Mucosa of stomach (tissue), 1 donor: ENCODE measurements around the gene EPG5.
"Not testable (repeated sequence)": the region's sequence is repeated elsewhere in the genome, so short reads cannot be mapped to it uniquely, and the experiment has no call there.

Source experiments
- H3K27me3 ChIP-seq: one replicate; pipeline ENCODE4 v1.7.0; 2013; ENCODE audit warnings: mild to moderate bottlenecking, low read length; ENCODE audit not compliant: control insufficient read depth, insufficient read depth
- H3K36me3 ChIP-seq: one replicate; pipeline ENCODE4 v1.7.0; 2013; ENCODE audit warnings: low read length; ENCODE audit not compliant: control insufficient read depth, insufficient read depth
- H3K4me1 ChIP-seq: one replicate; pipeline ENCODE4 v1.7.0; 2013; ENCODE audit warnings: mild to moderate bottlenecking, low read length; ENCODE audit not compliant: control insufficient read depth, insufficient read depth
- H3K4me3 ChIP-seq: one replicate; pipeline ENCODE4 v1.7.0; 2013; ENCODE audit warnings: low read length
- H3K9ac ChIP-seq: one replicate; pipeline ENCODE4 v1.7.0; 2013; ENCODE audit warnings: mild to moderate bottlenecking, low read length, moderate library complexity
- H3K9me3 ChIP-seq: one replicate; pipeline ENCODE4 v1.7.0; 2013; ENCODE audit warnings: mild to moderate bottlenecking, low read length, moderate library complexity; ENCODE audit not compliant: control insufficient read depth
- donor health status: Pancreatic carcinoma.

Gene EPG5

DNA sequence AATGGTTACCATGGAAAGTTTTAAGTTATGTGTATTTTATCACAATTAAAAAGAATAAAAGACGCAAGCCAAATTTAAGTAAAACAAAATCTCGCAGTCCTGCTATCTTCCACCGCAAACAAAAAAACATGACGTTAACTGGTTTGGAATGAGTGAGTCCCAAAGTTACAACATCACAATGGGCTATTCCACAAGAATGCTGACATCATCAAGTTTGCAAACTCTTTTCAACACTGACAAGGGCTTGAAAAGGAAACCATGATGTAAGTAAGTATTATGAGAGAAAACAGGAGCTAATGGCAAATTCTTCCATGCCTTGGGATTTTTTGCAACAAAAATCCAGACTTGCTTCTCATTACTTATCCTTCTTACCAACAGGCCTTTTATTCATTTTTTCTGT lies 110.6 kb downstream of the EPG5 start:
- Histone ChIP-seq H3K27me3 (no peaks in the 10 kb centered on the region), H3K9ac (no peak overlapping the region), H3K4me1 (no peaks in the 10 kb centered on the region), H3K4me3 (no peak overlapping the region), H3K9me3 (no peaks in the 10 kb centered on the region), H3K36me3 (peaks cover 7% of the 10 kb centered on the region)

DNA sequence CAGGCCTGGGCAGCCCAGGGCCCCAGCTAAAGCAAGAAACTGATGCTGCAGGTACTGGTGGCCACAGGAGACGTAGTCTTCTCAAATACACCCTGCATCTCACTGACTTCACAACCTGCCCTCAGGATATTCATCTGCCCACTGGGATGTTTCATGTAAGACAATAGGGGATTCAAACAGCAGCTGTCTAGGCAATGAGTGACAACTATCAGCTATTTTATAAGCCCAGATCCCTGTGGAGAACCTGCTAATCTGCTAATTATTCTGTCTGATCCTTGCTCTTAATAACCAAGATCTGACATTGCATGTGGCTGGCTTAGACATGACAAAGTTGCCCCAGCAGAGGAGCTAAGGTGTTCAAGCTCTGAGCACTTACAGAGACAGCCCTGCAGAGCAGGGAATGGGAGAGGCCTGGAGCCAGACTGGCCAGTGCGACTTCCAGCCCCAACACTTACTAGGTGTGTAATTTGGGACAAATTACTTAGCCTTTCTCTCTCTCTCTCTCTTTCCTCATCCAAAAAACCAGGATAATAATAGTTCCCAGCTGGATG lies 113.0 kb downstream of the EPG5 start:
- peaks cover 10% of the 10 kb centered on the region for H3K36me3 ChIP-seq

DNA sequence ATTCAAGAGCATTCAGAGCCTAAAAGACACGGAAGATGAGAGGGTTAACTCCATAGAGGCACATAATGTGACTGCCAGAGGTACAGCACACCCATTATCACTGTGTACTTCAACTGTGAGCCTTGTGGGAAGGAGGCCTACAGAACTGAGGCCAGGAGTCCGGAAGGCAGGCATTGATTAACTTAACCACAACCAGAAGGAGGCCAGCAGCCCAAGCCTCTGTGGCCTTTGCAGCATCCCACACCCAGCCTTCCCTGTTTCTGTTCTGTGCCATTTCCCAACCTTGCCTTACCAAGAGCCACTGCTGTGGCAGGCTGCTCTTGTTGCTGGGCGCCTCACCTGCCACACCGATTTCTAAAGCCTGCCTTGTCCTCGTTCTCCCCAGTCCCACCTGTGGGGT lies 114.5 kb downstream of the EPG5 start:
- H3K9ac ChIP-seq = no peak overlapping the region
- H3K9me3 ChIP-seq = no peaks in the 10 kb centered on the region
- no peak overlapping the region for H3K4me3 ChIP-seq
- no peaks in the 10 kb centered on the region for H3K27me3 ChIP-seq
- H3K4me1 ChIP-seq = no peaks in the 10 kb centered on the region
- H3K36me3 ChIP-seq = peaks cover 5% of the 10 kb centered on the region

More for the DNA sequence above, 113.0 kb downstream of the EPG5 start:
- H3K27me3 ChIP-seq = no peaks in the 10 kb centered on the region
- H3K9me3 ChIP-seq = no peaks in the 10 kb centered on the region
- no peak overlapping the region for H3K4me3 ChIP-seq
- H3K4me1 ChIP-seq = no peaks in the 10 kb centered on the region
- no peak overlapping the region for H3K9ac ChIP-seq

DNA sequence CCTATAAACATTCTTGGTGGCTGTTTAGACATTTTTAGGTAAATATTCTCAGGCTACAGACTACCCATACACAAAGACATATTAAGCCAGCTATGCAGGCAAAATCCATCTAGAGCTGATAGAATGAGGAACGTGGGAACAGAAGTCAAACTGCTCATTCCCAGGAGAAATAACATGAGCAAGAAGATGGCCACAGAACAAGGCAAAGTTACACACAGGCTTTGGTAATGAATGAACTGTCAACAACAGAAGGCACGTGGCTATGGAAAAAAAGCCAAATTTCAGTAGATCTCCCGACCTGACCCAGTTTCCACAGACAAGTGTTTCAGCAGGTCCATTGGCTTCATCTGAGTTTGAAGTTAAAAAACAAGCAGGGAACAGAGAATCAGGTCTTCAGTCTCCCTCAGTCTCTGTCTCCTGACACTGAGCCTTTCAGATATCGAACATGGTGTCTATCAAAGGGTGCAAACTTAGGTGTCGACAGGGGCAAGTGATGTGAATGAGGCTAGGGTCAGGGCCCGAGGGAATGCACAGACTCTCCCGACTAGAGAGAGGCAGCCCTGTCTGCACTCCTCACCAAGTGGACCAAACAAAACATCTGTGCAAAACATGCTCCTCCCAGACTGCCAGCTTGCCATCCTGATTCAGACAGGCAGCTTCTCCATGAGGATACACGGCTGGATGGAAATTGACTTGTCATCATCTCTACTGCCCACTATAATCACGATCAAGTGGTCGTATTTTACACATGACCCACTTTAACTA lies 115.8 kb downstream of the EPG5 start:
- no peak overlapping the region for H3K4me3 ChIP-seq
- no peak overlapping the region for H3K9ac ChIP-seq
- H3K4me1 ChIP-seq = no peaks in the 10 kb centered on the region
- H3K36me3 ChIP-seq = peaks cover 4% of the 10 kb centered on the region
- H3K9me3 ChIP-seq = no peaks in the 10 kb centered on the region
- H3K27me3 ChIP-seq = no peaks in the 10 kb centered on the region

DNA sequence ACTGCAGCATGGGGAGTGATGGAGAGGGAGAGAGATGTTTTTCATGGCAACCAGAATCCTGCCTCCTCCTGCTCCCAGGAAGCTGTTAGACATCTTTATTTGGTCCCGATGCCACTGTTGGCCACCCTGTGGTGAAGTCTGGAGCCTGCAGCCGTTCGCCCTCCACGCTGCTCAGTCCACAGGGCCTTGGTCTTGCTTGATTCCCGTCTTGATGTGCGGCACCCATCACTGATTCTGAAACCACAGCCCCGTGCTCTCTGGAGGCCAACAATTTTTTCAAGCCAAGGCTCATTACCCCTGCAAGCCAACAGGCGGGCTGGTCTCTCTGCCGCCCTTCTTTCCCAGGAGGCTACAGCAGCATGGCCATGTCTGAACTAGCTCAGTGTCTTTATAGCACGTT lies 117.1 kb downstream of the EPG5 start:
- Histone ChIP-seq H3K27me3 (no peaks in the 10 kb centered on the region), H3K9ac (no peak overlapping the region), H3K4me1 (no peaks in the 10 kb centered on the region), H3K4me3 (no peak overlapping the region), H3K9me3 (no peaks in the 10 kb centered on the region), H3K36me3 (peaks cover 4% of the 10 kb centered on the region)

DNA sequence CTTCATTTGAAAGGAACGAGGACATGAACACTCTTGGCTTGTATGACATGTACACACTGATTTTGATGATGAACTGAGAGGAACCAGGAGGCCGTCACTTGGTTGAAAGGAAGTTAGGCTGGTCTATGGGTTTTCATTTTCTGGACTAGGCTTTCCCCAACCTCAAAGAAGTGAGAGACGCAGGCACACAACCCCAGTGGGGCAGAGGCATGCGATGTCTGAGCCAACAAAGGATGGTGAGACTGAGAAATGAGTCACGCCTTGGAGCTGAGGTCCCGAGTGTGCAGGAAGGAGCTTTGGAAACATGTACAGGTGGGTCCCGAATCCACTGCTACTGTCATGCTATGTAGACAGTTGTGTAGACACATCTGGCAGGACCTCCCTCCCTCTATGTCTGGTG lies 117.6 kb downstream of the EPG5 start:
- H3K36me3 ChIP-seq = peaks cover 4% of the 10 kb centered on the region
- H3K4me3 ChIP-seq = no peak overlapping the region

DNA sequence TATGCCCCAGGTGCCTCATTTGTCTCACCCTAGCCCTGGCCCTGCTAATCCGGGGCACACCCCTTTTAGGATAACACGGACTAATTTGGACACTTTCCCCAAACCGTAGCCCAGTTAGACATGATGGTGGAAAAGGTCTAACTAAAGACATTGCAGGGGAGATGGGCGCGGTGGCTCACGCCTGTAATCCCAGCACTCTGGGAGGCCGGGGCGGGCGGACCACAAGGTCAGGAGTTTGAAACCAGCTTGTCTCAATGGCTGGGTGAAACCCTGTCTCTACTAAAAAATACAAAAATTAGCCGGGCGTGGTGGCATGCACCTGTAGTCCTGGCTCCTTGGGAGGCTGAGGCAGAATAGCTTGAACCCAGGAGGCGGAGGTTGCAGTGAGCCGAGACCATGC lies 118.5 kb downstream of the EPG5 start:
- not testable (repeated sequence) for H3K36me3 ChIP-seq, H3K4me3 ChIP-seq, H3K9ac ChIP-seq, H3K27me3 ChIP-seq, H3K4me1 ChIP-seq, H3K9me3 ChIP-seq

More for the DNA sequence above, 117.6 kb downstream of the EPG5 start:
- Histone ChIP-seq H3K9ac (no peak overlapping the region), H3K9me3 (no peaks in the 10 kb centered on the region), H3K27me3 (no peaks in the 10 kb centered on the region), H3K4me1 (no peaks in the 10 kb centered on the region)

DNA sequence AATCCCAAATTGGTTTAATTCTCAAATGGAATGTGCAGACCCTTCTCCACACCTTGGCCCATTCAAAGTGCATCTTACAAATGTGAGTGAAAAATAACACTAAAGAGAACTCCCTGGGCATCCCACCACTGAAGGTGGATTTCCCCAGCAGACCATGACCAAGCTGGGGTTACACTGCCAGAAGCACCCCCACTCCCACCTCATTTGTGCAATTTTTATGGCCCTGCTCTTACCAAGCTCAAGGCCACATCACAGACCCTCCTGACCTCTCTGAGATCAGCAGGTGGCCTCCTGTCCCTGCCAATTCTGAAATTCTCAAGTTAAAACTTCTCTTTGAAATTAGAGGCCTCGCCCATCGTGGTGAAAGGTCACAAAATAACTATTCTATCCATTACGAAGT lies 120.0 kb downstream of the EPG5 start:
- H3K27me3 ChIP-seq = no peaks in the 10 kb centered on the region
- H3K9me3 ChIP-seq = no peaks in the 10 kb centered on the region
- no peak overlapping the region for H3K9ac ChIP-seq
- peaks cover 4% of the 10 kb centered on the region for H3K36me3 ChIP-seq
- H3K4me1 ChIP-seq = no peaks in the 10 kb centered on the region
- H3K4me3 ChIP-seq = no peak overlapping the region

DNA sequence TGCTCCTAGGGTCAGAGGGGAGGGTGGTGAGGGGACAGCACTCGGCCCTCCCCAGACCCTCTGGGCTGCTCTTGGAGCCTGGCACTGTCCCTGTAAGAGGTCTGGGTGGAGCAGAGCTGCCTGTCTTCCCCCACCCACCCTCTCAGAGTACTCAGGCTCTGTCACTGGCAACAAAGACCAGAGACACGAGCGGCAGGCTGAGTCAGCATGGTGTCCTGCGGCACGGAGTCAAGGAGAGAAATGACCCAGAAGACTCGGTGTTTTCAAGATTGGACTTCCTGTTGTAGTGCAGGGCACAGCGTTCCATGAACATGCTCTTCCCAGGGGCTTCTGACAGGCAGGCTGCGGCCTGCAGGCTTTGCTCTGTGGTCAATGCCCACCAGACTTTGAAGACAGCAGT lies 121.7 kb downstream of the EPG5 start:
- peaks cover 4% of the 10 kb centered on the region for H3K36me3 ChIP-seq
- no peaks in the 10 kb centered on the region for H3K27me3 ChIP-seq
- H3K9me3 ChIP-seq = no peaks in the 10 kb centered on the region
- no peak overlapping the region for H3K9ac ChIP-seq
- H3K4me3 ChIP-seq = no peak overlapping the region
- H3K4me1 ChIP-seq = no peaks in the 10 kb centered on the region

DNA sequence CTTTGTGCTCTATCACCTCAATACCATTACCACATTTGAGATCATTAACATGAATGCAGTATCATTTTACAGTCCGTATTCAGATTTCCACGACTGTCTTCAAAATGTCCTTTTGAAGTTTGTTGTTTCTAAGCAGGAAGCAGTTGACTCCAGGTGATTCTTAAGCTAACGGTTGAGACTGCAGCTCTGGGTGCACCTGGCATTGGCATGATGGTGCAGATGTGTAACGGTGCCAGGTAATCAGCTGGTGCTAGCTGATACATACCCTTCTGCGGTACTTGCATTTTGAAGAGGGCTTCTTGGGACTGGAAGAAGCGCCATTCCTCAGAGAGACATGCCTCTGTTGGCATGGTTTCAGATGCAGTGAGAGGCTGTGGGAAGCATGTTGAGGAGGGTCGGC lies 122.2 kb downstream of the EPG5 start:
- Histone ChIP-seq H3K36me3 (peaks cover 4% of the 10 kb centered on the region), H3K9ac (no peak overlapping the region), H3K9me3 (no peaks in the 10 kb centered on the region), H3K4me1 (no peaks in the 10 kb centered on the region), H3K4me3 (no peak overlapping the region), H3K27me3 (no peaks in the 10 kb centered on the region)

DNA sequence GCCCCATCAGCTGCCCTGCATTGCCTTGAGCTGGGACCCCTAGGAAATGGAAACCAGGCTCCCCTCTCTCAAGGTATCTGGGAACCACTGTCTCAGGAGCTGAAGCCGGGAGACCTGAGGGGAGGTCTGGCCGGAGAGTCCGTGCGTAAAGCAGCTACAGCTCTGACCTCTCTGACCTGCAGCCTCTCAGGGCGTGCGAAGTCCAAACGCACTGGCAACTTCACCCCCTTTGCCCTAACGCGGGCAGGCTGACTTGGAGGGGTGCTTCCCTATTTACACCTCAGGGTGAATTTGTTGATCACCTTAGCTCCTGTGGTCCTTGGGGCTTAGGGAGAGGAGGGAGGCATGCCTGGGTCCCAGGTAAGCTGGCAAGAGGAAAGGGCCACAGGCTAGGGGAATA lies 124.1 kb downstream of the EPG5 start:
- Histone ChIP-seq H3K9ac (no peak overlapping the region), H3K36me3 (no peaks in the 10 kb centered on the region), H3K27me3 (peaks cover 12% of the 10 kb centered on the region), H3K4me3 (no peak overlapping the region), H3K9me3 (no peaks in the 10 kb centered on the region), H3K4me1 (peaks cover 9% of the 10 kb centered on the region)

DNA sequence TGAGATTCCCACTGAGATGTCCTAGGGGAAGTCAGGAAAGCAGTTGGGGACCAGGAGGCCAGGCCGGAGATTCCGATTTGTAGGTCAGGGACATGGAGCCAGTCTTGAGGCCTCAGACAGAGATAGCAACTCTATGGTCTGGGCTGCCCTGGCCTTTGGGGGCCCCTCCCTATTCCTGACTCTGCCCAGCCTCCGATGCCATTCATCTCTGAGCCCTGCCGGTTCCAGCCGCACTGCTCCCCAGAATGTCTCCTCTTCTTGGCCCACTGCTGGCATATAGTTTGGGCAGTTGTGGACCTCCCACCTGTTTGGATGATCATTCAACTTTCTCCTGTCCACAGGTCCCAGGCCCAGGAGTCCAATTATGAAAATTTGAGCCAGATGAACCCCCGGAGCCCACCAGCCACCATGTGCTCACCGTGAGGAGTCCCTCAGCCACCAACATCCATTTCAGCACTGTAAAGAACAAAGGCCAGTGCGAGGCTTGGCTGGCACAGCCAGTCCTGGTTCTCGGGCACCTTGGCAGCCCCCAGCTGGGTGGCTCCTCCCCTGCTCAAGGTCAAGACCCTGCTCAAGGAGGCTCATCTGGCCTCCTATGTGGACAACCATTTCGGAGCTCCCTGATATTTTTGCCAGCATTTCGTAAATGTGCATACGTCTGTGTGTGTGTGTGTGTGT lies 125.2 kb downstream of the EPG5 start:
- peaks cover 19% of the 10 kb centered on the region for H3K4me1 ChIP-seq
- H3K4me3 ChIP-seq = no peak overlapping the region
- H3K27me3 ChIP-seq = peaks cover 14% of the 10 kb centered on the region
- no peaks in the 10 kb centered on the region for H3K9me3 ChIP-seq
- no peak overlapping the region for H3K9ac ChIP-seq
- no peaks in the 10 kb centered on the region for H3K36me3 ChIP-seq
